ENCODE results near the gene ASIC2. TPM values are rescaled to one million over a fixed set of nuclear protein-coding genes. Genes with fewer than 3 reads are reported as not detected.
"Not testable (repeated sequence)": the region's sequence is repeated elsewhere in the genome, so short reads cannot be mapped to it uniquely, and the experiment has no call there.

Gene ASIC2
- total and polyA plus RNA-seq, 12 donors, result 0.29 to 1.5 (median 0.69) TPM

GRCh38 chr17:32995416-32996045 lies 297.6 kb downstream of the ASIC2 start:
- H3K9me3 ChIP-seq (replicated peaks in 1 of 3), result no peaks in the 10 kb centered on the region
- DNase-seq, result no peak
- no peaks in the 10 kb centered on the region for H3K4me1 ChIP-seq (replicated peaks in 1 of 2)
- intact Hi-C loops (cut with DNase I), result no loop called here
- no peak overlapping the region for H3K4me3 ChIP-seq
- H3K36me3 ChIP-seq (replicated peaks in 1 of 2), result no peaks in the 10 kb centered on the region
- TF ChIP-seq POLR2A (IDR thresholded peaks at IDR 0.05), result no peak
- TF ChIP-seq, protein P1, sequence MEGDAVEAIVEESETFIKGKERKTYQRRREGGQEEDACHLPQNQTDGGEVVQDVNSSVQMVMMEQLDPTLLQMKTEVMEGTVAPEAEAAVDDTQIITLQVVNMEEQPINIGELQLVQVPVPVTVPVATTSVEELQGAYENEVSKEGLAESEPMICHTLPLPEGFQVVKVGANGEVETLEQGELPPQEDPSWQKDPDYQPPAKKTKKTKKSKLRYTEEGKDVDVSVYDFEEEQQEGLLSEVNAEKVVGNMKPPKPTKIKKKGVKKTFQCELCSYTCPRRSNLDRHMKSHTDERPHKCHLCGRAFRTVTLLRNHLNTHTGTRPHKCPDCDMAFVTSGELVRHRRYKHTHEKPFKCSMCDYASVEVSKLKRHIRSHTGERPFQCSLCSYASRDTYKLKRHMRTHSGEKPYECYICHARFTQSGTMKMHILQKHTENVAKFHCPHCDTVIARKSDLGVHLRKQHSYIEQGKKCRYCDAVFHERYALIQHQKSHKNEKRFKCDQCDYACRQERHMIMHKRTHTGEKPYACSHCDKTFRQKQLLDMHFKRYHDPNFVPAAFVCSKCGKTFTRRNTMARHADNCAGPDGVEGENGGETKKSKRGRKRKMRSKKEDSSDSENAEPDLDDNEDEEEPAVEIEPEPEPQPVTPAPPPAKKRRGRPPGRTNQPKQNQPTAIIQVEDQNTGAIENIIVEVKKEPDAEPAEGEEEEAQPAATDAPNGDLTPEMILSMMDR (IDR thresholded peaks at IDR 0.05), result no peak
- H3K27ac ChIP-seq, result no peak overlapping the region
- no peaks in the 10 kb centered on the region for H3K27me3 ChIP-seq
- WGBS, 4 donors, result 82 to 91% (median 87%) methylated on average over 10 to 14 of the region's 14 CpGs

GRCh38 chr17:32993977-32994376 lies 299.1 kb downstream of the ASIC2 start:
- Histone ChIP-seq H3K27ac (no peak overlapping the region), H3K9me3 (replicated peaks in 1 of 3) (no peaks in the 10 kb centered on the region), H3K4me1 (replicated peaks in 1 of 2) (no peaks in the 10 kb centered on the region), H3K36me3 (replicated peaks in 1 of 2) (no peaks in the 10 kb centered on the region), H3K4me3 (no peak overlapping the region), H3K27me3 (no peaks in the 10 kb centered on the region)
- DNase-seq, result no peak
- no peak for TF ChIP-seq POLR2A (IDR thresholded peaks at IDR 0.05)
- TF ChIP-seq, protein P1 (IDR thresholded peaks at IDR 0.05), result no peak
- intact Hi-C loops (cut with DNase I), result no loop called here
- 64 to 78% (median 70%) methylated on average over 9 of the region's 9 CpGs for WGBS, 4 donors

GRCh38 chr17:32992321-32993033 lies 300.6 kb downstream of the ASIC2 start:
- intact Hi-C loops (cut with DNase I), result no loop called here
- Histone ChIP-seq H3K9me3 (replicated peaks in 1 of 3) (no peaks in the 10 kb centered on the region), H3K36me3 (replicated peaks in 1 of 2) (no peaks in the 10 kb centered on the region), H3K4me1 (replicated peaks in 1 of 2) (no peaks in the 10 kb centered on the region), H3K4me3 (no peak overlapping the region), H3K27ac (no peak overlapping the region), H3K27me3 (no peaks in the 10 kb centered on the region)
- TF ChIP-seq, protein P1 (IDR thresholded peaks at IDR 0.05), result no peak
- TF ChIP-seq POLR2A (IDR thresholded peaks at IDR 0.05), result no peak
- 60 to 78% (median 70%) methylated on average over 12 to 13 of the region's 13 CpGs for WGBS, 4 donors
- no peak for DNase-seq

DNA sequence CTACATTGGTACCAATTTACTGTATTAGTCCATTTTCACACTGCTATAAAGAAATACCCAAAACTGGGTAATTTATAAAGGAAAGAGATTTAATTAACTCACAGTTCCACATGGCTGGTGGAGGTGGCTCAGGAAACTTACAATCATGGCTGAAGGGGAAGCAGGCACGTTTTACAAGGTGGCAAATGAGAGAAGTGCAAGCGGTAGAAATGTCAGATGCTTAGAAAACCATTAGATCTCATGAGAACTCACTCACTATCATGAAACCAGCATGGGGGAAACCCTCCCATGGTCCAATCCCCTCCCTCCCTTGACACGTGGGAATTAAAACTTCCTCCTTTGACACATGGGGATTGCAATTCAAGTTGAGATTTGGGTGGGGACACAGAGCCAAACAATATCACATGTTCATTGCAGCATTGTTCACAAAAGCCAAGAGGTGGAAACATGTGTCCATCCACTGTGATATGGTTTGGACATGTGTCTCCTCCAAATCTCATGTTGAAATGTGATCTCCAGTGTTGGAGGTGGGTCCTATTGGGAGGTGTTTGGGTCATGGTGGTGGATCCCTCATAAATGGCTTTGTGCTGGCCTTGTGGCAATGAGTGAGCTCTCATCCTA lies 304.5 kb downstream of the ASIC2 start:
- Histone ChIP-seq H3K27me3 (no peaks in the 10 kb centered on the region), H3K9me3 (replicated peaks in 1 of 3) (no peaks in the 10 kb centered on the region), H3K36me3 (replicated peaks in 1 of 2) (no peaks in the 10 kb centered on the region), H3K4me1 (replicated peaks in 1 of 2) (no peaks in the 10 kb centered on the region), H3K4me3 (no peak overlapping the region), H3K27ac (no peak overlapping the region)
- DNase-seq, result no peak
- whole genome bisulfite sequencing, 4 donors, result 62 to 79% (median 67%) methylated on average over 3 of the region's 3 CpGs
- TF ChIP-seq POLR2A (IDR thresholded peaks at IDR 0.05), result no peak
- intact Hi-C loops (cut with DNase I), result no loop called here

DNA sequence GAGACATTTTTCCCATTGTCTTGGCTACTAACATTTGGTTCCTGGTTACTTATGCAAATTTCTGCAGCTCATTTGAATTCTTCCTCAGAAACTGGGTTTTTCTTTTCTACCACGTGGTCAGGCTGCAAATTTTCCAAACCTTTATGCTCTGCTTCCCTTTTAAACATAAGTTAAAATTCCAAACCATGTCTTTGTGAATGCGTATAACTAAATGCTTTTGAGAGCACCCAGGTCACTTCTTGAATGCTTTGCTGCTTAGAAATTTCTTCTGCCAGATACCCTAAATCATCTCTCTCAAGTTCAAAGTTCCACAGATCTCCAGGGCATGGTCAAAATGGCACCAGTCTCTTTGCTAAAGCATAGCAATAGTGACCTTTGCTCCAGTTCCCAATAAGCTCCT lies 305.2 kb downstream of the ASIC2 start:
- WGBS, 4 donors, result 52 to 66% (median 62%) methylated on average over 2 of the region's 2 CpGs
- H3K4me3 ChIP-seq; DNase-seq; intact Hi-C loops (cut with DNase I); H3K36me3 ChIP-seq (replicated peaks in 1 of 2); H3K4me1 ChIP-seq (replicated peaks in 1 of 2); H3K27me3 ChIP-seq; H3K27ac ChIP-seq; H3K9me3 ChIP-seq (replicated peaks in 1 of 3): not testable (repeated sequence)

DNA sequence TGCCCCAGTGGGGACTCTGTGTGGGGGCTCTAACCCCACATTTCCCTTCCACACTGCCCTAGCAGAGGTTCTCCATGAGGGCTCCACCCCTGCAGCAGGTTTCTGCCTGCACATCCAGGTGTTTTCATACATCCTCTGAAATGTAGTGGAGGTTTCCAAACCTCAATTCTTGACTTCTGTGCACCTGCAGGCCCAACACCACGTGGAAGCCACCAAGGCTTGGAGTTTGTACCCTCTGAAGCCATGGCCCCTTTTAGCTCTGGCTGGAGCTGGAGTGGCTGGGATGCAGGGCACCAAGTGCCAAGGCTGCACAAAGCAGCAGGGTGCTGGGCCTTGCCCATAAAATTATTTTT lies 305.7 kb downstream of the ASIC2 start:
- H3K36me3 ChIP-seq (replicated peaks in 1 of 2); H3K27me3 ChIP-seq; intact Hi-C loops (cut with DNase I); H3K27ac ChIP-seq; H3K4me1 ChIP-seq (replicated peaks in 1 of 2); DNase-seq; H3K9me3 ChIP-seq (replicated peaks in 1 of 3); H3K4me3 ChIP-seq: not testable (repeated sequence)
- 18 to 43% (median 20%) methylated on average over 1 of the region's 1 CpG; no CpG with 5 or more reads in 1 of the 4 donors for WGBS, 4 donors
